NOMO-1 treated with DMSO at 0.1 percent for 48 hours (cell line): Measurements from ENCODE around the gene SYNJ1.
"Not testable (repeated sequence)": the region's sequence is repeated elsewhere in the genome, so short reads cannot be mapped to it uniquely, and the experiment has no call there.

Experiments used
- DNase-seq: peaks from one replicate; lab custom pipeline; 2025; ENCODE audit not compliant: unreplicated experiment; lab: John Stamatoyannopoulos, UW

SYNJ1 gene

GRCh38 chr21:32695482-32695881 is 32.3 kb downstream of the SYNJ1 start:
- DNase-seq = not testable (repeated sequence)

GRCh38 chr21:32693581-32693980 is 34.2 kb downstream of the SYNJ1 start:
- DNase-seq = no peak

GRCh38 chr21:32690085-32690484 is 37.7 kb downstream of the SYNJ1 start:
- DNase-seq = no peak

- no peak for DNase-seq
Measured at GRCh38 chr21:32687643-32688345, 40.0 kb downstream of the SYNJ1 start.

- no peak for DNase-seq
Measured at GRCh38 chr21:32682696-32683474, 44.9 kb downstream of the SYNJ1 start.

GRCh38 chr21:32674731-32675130 is 53.1 kb downstream of the SYNJ1 start:
- DNase-seq = no peak

GRCh38 chr21:32674038-32674437 is 53.8 kb downstream of the SYNJ1 start:
- DNase-seq = no peak

GRCh38 chr21:32666258-32666657 is 61.6 kb downstream of the SYNJ1 start:
- DNase-seq = no peak

- DNase-seq = not testable (repeated sequence)
Measured at GRCh38 chr21:32664095-32664494, 63.7 kb downstream of the SYNJ1 start.

- DNase-seq = not testable (repeated sequence)
Measured at GRCh38 chr21:32661981-32662380, 65.8 kb downstream of the SYNJ1 start.

GRCh38 chr21:32661026-32661782 is 66.6 kb downstream of the SYNJ1 start:
- DNase-seq = not testable (repeated sequence)

GRCh38 chr21:32658524-32658923 is 69.3 kb downstream of the SYNJ1 start:
- DNase-seq = no peak

GRCh38 chr21:32653326-32653901 is 74.4 kb downstream of the SYNJ1 start:
- peak; percentile 45 for DNase-seq

GRCh38 chr21:32648165-32648564 is 79.6 kb downstream of the SYNJ1 start:
- DNase-seq = no peak

GRCh38 chr21:32645261-32646182 is 82.3 kb downstream of the SYNJ1 start:
- no peak for DNase-seq

GRCh38 chr21:32641710-32642698 is 85.8 kb downstream of the SYNJ1 start:
- DNase-seq = no peak

- DNase-seq = no peak
Measured at GRCh38 chr21:32626621-32627196, 101.1 kb downstream of the SYNJ1 start.

- not testable (repeated sequence) for DNase-seq
Measured at GRCh38 chr21:32618218-32618617, 109.6 kb downstream of the SYNJ1 start.
